Osteocyte (in vitro differentiated cells): Measurements from ENCODE around the gene TPMT. TPM values are rescaled to one million over a fixed set of nuclear protein-coding genes. Genes with fewer than 3 reads are reported as not detected.

Source experiments
- DNase-seq: peaks from one replicate; pipeline ENCODE4 v3.0.0; 2021; ENCODE audit warnings: mixed read lengths; ENCODE audit not compliant: unreplicated experiment; ENCODE audit errors: extremely low spot score
- H3K27ac Mint-ChIP-seq: one replicate; pipeline ENCODE4 v1.8.0; 2021; ENCODE audit warnings: mild to moderate bottlenecking, mixed read lengths; ENCODE audit not compliant: unreplicated experiment
- H3K27me3 Mint-ChIP-seq: one replicate; pipeline ENCODE4 v1.8.0; 2021; ENCODE audit warnings: mixed read lengths; ENCODE audit not compliant: unreplicated experiment
- H3K36me3 Mint-ChIP-seq: one replicate; pipeline ENCODE4 v1.8.0; 2021; ENCODE audit warnings: mixed read lengths; ENCODE audit not compliant: unreplicated experiment
- H3K4me1 Mint-ChIP-seq: one replicate; pipeline ENCODE4 v1.8.0; 2021; ENCODE audit warnings: mixed read lengths; ENCODE audit not compliant: unreplicated experiment
- H3K4me3 Mint-ChIP-seq: one replicate; pipeline ENCODE4 v1.8.0; 2021; ENCODE audit warnings: mild to moderate bottlenecking, moderate library complexity, mixed read lengths; ENCODE audit not compliant: unreplicated experiment
- H3K9me3 Mint-ChIP-seq: one replicate; pipeline ENCODE4 v1.8.0; 2021; ENCODE audit warnings: mixed read lengths; ENCODE audit not compliant: unreplicated experiment
- CTCF ChIP-seq: fragments of 200-600 bp; sonication (generic); IDR thresholded peaks from 2 replicates; pipeline ENCODE4 v1.5.0; 2021; ENCODE audit warnings: antibody characterized with exemption, mild to moderate bottlenecking, moderate library complexity
- total RNA-seq: library from RNA; stranded (reverse); gene quantifications from 2 replicates; pipeline ENCODE4 v1.2.1, GENCODE V29; 2021

Gene TPMT
- total RNA-seq, 1 donor from 2014 or later, result 5.1 TPM

GRCh38 chr6:18096423-18096822, 58.5 kb downstream of the TPMT start:
- no peak for DNase-seq
- no peaks in the 10 kb centered on the region for H3K36me3 Mint-ChIP-seq
- no peaks in the 10 kb centered on the region for H3K9me3 Mint-ChIP-seq
- H3K27me3 Mint-ChIP-seq, result no peaks in the 10 kb centered on the region
- no peak overlapping the region for H3K4me3 Mint-ChIP-seq
- no peak overlapping the region for H3K27ac Mint-ChIP-seq
- no peak for TF ChIP-seq CTCF
- H3K4me1 Mint-ChIP-seq, result no peaks in the 10 kb centered on the region

DNA sequence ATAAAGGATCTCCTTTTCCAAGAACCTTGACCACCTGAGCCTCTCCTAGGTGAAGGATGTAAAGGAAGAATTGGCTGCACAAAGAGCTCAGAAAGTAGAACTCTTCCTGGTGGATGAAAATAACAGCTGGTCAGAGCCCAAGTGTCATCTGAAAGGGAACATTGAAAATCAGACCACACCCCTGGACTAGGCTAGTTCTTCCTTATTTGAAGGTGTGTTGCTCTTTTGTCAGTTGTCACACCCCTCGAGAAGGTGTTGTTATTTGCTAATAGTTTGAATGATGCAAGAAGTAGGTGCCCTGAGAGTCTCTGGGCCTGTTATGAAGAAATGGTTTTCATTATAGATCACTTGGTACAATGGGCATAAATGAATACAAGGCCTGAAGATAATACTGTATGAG, 63.5 kb downstream of the TPMT start:
- no peak for TF ChIP-seq CTCF
- H3K27ac Mint-ChIP-seq, result no peak overlapping the region
- H3K4me1 Mint-ChIP-seq, result peaks cover 9% of the 10 kb centered on the region
- H3K9me3 Mint-ChIP-seq, result peaks cover 3% of the 10 kb centered on the region
- no peaks in the 10 kb centered on the region for H3K36me3 Mint-ChIP-seq
- DNase-seq, result no peak
- no peaks in the 10 kb centered on the region for H3K27me3 Mint-ChIP-seq
- no peak overlapping the region for H3K4me3 Mint-ChIP-seq

GRCh38 chr6:18090349-18090786, 64.5 kb downstream of the TPMT start:
- peaks cover 3% of the 10 kb centered on the region for H3K9me3 Mint-ChIP-seq

DNA sequence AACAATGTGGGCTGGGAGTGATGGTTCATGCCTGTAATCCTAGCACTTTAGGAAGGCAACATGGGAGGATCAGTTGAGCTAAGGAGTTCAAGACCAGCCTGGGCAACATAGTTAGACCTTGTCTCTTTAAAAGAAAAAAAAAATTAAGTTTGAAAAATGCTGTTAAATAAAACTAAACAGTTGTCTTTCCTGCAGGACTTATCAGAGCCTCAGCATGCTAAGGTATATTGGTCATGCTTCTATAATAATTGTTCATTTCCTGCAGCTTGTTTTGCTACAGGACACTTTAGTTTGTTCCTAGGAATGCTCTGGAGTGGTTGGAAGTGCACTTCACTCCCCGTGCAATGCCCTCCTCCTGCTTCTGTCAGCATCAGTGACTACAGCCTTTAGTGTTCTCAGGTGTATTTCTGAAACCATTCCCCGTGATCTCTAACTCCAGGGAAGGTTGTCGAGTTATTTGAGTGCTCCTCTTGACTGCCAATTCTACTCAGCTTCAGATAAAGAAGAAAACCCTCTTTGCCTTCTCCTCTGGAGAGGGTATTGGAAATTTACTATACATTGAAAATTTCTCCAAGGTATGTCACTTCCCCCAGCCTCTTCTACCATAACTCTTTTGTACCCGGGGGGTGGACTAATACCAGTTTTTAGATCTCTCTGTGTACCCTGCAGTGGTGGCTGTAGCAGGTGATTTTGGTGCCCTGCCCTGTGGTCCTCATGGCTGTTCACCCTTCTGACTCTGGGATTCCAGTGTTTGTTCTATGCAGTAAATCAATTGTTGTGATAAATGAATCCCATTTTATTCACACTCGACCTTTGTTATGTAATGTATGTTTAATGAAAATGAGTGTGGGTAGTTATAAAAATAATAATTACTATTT, 66.2 kb downstream of the TPMT start:
- no peak for DNase-seq
- H3K27ac Mint-ChIP-seq, result no peak overlapping the region
- H3K4me3 Mint-ChIP-seq, result no peak overlapping the region
- H3K36me3 Mint-ChIP-seq, result no peaks in the 10 kb centered on the region
- peaks cover 9% of the 10 kb centered on the region for H3K4me1 Mint-ChIP-seq
- H3K27me3 Mint-ChIP-seq, result no peaks in the 10 kb centered on the region
- no peak for TF ChIP-seq CTCF
- peaks cover 3% of the 10 kb centered on the region for H3K9me3 Mint-ChIP-seq

More at GRCh38 chr6:18090349-18090786, 64.5 kb downstream of the TPMT start:
- no peak for TF ChIP-seq CTCF
- Mint-ChIP-seq H3K36me3 (no peaks in the 10 kb centered on the region), H3K27ac (no peak overlapping the region), H3K27me3 (no peaks in the 10 kb centered on the region), H3K4me1 (peaks cover 9% of the 10 kb centered on the region), H3K4me3 (no peak overlapping the region)
- no peak for DNase-seq

GRCh38 chr6:18087396-18088165, 67.3 kb downstream of the TPMT start:
- H3K27me3 Mint-ChIP-seq, result no peaks in the 10 kb centered on the region
- H3K4me3 Mint-ChIP-seq, result no peak overlapping the region
- no peaks in the 10 kb centered on the region for H3K36me3 Mint-ChIP-seq
- peaks cover 3% of the 10 kb centered on the region for H3K9me3 Mint-ChIP-seq
- peaks cover 15% of the 10 kb centered on the region for H3K4me1 Mint-ChIP-seq
- no peak overlapping the region for H3K27ac Mint-ChIP-seq
- no peak for TF ChIP-seq CTCF
- no peak for DNase-seq
